ENCODE measurements around the gene HESX1. TPM values are rescaled to one million over a fixed set of nuclear protein-coding genes. Genes with fewer than 3 reads are reported as not detected.

Gene HESX1
- total and polyA plus RNA-seq, 7 donors = 0.18 to 0.46 (median 0.32) TPM; not detected in 1

GRCh38 chr3:57150113-57150581 lies 49.6 kb downstream of the HESX1 start:
- DNase-seq = no peak
- Histone ChIP-seq H3K36me3 (ENCODE audit: insufficient read depth in 1 of 2, low read depth in 1 of 2) (no peaks in the 10 kb centered on the region), H3K4me1 (no peaks in the 10 kb centered on the region), H3K4me3 (no peak overlapping the region), H3K27me3 (ENCODE audit: insufficient read depth in 3 of 3, low read length in 2 of 3) (no peaks in the 10 kb centered on the region), H3K27ac (no peak overlapping the region), H3K9me3 (no peaks in the 10 kb centered on the region)
- intact Hi-C loops (cut with DNase I) = no loop called here
- no peak for TF ChIP-seq CTCF (IDR thresholded peaks at IDR 0.05)
- no peak for ATAC-seq
- whole genome bisulfite sequencing, 3 donors = 25 to 31% (median 29%) methylated on average over 7 of the region's 7 CpGs

Other genes with a start within 250 kb of the HESX1 start
- not detected for gene SPATA12, start 139.3 kb downstream of the HESX1 start, total RNA-seq
- under 1 TPM in 1 of 3 donors, not detected in 2; 0.01 TPM for gene SPATA12, start 139.3 kb downstream of the HESX1 start, polyA plus RNA-seq
- 1 to 10 TPM in 2 of 4 donors, under 1 TPM in 2; 0.86 to 1.8 (median 1.3) TPM for gene IL17RD, start 34.6 kb downstream of the HESX1 start, total RNA-seq
- under 1 TPM; 0.19 to 0.34 (median 0.33) TPM for gene IL17RD, start 34.6 kb downstream of the HESX1 start, polyA plus RNA-seq
- gene APPL1, start 27.8 kb upstream of the HESX1 start, total RNA-seq = 10 to 100 TPM; 34.9 to 56.4 (median 50.9) TPM
- 10 to 100 TPM; 14.4 to 50.0 (median 15.4) TPM for gene APPL1, start 27.8 kb upstream of the HESX1 start, polyA plus RNA-seq
- gene ASB14, start 92.7 kb upstream of the HESX1 start, total RNA-seq = 10 to 100 TPM in 1 of 4 donors, 1 to 10 TPM in 2, under 1 TPM in 1; 0.76 to 10.2 (median 5.7) TPM
- gene ASB14, start 92.7 kb upstream of the HESX1 start, polyA plus RNA-seq = 1 to 10 TPM in 1 of 3 donors, under 1 TPM in 2; 0.05 to 2.6 (median 0.75) TPM